Measurements from ENCODE around the gene IMPACT.
A peak's percentile ranks its signal among the peaks of the same experiment; 100 is the strongest.

Gene IMPACT, protein sequence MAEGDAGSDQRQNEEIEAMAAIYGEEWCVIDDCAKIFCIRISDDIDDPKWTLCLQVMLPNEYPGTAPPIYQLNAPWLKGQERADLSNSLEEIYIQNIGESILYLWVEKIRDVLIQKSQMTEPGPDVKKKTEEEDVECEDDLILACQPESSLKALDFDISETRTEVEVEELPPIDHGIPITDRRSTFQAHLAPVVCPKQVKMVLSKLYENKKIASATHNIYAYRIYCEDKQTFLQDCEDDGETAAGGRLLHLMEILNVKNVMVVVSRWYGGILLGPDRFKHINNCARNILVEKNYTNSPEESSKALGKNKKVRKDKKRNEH

DNA sequence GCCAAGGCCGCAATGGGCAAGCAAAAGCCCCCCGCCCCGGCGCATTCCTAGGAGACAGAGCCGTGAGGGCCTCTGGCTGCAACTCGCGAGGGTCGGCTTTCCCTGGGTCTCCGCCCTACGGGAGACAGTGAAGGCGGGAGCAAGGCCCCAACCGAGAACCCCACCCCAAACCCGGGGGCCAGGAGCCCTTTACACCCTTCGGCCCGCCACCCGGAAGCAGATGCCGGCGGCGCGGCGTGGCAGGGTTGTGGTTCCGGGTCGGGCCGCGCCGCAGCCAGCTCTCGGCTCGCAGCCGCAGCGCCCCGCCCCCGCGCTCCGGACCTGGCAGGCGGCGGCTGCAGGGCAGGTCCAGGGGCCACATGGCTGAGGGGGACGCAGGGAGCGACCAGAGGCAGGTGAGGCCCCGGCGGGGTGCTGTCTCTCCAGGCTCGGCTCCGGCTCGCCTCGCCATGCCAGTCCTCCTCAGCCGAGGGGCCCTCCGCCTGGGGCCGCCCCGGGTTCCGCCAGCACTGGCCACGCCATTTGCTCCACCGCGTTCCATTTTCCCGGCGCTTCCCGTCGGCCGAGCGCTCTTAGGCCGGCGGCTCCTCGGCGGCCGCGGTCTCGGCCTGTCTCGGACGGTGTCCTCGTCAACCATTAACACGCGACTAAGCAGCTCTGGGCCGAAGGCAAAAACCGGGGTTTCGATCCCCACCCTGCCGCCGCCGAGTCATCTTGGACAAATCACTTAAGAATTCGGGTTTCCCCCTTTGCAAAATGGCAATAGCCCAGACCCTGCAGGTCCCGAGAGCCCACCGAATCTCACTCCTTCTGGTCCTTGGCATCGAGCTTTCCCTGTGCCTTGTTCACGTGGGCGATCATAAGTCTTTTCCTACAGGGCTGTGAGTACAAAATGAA, at the start of gene IMPACT:
Gene IMPACT (plus strand): TSS at position 273 of the 897 bp plus-strand sequence. CDS start 87 bp downstream, at position 360.
- ATAC-seq (peak; percentile 92), DNase-seq (peak; percentile 86)

DNA sequence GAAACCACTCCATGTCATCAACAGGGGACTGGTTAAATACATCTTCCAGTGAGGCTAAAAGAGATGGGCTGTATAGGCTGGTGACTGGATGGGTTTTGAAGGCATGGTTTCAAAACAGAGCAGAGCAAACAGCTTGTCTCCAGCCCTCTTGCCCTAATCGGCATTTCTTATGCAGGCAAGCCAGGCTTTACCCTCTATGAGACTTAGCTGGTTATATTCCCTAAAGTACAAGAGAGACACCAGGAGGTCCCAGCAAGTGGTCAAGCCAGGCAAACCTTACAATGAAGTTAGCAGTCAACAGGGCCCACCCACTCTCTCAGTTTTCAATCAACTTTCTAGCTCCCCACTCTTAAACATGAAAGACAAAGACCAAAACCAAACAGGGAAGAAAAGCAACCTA, 47.9 kb upstream of the IMPACT start:
- DNase-seq (no peak), ATAC-seq (no peak)

DNA sequence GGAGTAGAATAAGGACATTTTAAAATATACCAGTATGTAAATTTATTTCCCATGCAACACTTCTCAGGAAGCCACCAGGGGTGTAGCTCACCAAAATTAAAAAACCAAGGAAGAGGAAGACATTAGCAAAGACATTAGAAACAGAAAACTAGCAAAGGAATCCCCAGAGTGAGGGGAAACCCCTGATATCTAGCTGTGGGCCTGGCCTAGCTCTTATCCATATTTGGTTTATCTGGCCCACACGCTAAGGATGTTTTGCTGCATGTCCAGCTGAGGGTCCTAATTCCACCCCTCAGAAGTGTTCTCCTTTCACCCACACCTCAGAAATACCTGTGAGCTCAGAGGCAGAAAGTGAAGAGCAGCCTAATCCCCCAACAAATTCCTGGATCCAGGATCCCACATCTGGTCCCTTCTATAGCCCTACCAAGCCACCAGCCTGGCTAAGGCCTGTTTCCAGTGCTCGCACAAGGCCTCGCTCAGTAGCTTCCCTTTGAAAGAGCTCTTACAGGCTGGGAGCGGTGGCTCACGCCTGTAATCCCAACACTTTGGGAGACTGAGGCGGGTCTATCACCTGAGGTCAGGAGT, 46.2 kb upstream of the IMPACT start:
- peak; percentile 19 for ATAC-seq

DNA sequence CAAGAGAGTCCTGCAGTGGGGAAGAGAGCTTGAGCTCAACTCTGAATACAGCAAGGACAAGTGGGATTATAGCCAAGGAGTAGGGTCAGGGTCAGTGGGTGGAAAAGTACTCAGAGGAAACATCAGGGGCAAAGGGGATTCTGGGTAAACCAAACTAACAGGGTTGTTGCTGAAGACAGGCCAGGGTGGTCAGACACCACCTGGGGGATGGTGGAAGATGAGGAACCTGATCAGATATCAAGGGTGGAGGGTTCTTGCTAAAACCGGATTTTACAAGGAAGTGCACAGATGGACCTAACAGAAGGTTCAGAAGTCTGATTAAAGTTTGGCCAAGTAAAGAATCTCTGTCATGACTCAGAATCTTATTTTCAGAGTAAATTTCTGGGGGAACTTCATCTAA, 45.3 kb upstream of the IMPACT start:
- no peak for ATAC-seq
- DNase-seq = no peak

More for the DNA sequence above, 46.2 kb upstream of the IMPACT start:
- no peak for DNase-seq

DNA sequence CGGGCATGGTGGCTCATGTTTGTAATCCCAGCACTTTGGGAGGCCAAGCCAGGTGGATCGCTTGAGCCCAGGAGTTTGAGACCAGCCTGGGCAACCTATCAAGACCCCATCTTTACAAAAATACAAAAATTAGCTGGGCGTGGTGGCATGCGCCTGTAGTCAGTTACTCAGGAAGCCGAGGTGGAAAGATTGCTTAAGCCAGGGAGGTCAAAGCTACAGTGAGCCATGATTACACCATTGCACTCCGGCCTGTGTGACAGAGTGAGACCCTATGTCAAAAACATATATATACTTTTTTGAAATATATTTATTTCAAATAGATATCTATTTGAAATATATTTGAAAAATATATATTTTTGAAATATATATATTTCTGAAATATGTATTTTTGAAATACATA, 39.8 kb upstream of the IMPACT start:
- DNase-seq = no peak
- ATAC-seq = no peak

DNA sequence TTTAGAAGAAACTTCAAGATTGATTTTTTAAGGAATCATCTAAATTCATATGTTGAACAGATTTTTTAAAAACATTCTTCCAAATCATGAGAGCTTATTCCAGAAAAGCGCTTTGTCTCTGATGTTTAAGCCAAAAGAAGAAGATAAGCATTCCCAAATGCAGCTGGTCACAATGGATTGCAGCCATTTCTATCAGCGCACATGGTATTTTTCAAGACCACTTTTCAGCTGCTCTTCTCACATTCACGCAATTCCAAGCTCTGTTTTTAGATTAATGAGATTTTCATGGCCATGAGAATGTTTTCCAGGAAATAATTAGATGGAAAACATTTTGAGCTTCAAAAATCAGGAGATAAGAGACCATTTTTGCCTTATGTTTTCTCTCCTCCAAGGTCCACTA, 37.5 kb upstream of the IMPACT start:
- DNase-seq = no peak
- ATAC-seq = no peak

DNA sequence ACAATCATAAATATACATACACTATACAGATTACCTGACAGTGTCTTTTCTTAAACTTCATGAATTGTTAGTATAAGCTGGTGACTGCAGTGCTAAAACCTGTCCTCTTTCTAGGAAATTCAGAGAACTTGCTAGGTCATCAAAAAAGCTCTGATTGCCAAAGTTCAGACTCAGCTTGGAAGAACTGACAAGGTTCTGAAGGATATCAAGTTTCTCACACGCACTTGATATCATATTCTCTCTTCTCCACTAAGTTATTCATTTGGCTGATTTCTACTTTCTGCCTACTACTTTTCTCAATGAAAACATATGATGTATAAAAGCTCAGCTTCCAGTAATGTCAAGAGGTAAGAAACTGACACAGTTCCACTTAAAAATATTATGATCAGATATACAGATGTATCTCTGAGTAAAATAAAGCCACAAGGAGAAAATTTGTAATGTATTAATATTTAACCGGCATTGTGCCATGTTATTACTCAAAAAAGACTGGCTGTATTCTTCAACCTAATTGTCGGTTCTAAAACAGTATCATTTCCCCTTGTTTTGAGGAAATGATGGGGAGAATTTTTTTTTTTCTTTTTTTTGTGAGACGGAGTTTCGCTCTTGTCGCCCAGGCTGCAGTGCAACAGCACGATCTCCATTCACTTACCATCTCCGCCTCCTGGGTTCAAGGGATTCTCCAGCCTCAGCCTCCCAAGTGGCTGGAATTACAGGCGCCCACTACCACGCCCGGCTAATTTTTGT, 31.2 kb upstream of the IMPACT start:
- no peak for ATAC-seq
- DNase-seq = no peak

DNA sequence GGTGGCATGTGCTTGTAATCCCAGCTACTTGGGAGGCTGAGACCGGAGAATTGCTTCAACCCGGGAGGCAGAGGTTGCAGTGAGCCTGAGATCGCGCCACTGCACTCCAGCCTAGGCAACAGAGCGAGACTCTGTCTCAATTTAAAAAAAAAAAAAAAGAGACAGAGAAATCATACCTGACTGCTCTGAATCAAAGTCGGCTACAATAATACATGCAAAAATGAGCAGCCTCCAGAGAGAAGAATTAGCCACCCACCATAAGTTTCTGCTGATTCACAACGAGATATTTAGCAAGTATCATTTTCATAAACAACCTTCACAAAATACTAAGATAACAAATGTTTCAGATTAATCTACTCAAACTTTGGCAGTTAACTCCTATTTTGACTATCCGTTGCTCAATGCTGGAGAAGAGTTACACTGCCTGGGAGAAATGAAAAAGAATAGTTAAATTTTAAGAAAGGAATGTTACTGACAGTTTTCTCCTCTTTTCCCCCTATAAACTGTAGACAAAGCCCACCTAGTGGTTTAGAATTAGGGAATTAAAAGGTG, 30.3 kb upstream of the IMPACT start:
- no peak for DNase-seq

DNA sequence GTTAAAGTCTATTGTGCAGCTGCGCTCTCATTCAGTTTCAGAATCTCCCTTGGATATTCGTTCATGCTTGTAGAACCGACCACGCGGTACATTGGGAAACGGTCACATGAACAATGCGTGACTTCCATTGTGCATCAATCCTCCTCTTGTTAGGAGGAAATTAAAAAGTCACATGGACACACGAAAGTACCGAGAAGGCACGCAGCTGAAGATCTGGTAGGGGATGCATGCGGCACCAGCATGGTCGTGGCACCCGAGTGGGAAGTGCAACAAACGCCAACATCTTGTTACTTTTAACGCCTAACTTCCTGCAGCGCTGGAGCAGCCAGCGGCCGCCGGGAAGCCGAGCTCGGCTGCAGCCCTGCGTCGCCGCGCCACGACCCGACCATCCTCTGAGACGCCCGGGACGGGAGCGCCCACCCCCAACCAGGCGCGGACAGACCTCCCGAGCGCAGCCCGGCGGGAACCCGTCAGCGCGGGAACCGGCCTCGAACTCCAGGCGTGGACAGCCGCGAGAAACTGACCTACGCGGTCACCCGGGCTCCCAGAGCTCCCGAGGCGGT, 29.3 kb upstream of the IMPACT start:
- peak; percentile 36 for ATAC-seq
- DNase-seq = peak; percentile 26

More for the DNA sequence above, 30.3 kb upstream of the IMPACT start:
- ATAC-seq = no peak

DNA sequence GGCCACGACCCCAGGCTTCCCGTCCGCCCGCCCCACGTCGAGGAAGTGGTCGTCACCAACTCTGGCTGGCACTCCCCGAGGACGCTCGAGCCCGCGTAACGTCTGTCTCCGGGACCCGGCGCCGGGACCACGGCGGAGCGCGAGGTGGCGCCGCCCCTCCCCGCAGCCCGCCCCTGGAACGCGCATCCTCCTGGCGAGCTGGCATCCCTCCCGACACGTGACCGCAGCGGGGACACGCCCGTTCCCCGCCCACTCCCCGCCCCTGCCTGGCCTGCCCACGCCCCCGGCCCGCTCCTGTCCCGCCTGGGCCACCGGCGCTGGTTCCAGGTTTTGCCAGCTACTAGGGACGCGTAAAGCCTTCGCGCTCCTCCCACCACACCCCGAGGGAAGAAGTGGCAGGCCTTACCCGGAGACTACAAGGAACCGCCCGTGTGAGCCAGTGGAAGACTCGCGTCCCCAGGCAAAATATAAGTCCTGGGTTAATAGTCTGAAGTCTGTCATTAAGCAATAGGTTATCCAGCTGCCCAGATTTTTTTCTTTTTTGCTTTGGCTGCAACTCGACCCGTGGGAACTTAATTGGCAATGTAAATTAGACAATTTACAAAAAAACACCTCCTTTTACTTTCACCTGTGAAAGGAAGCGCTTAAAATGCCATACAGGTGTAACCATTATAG, 28.6 kb upstream of the IMPACT start, which contains the start of gene OSBPL1A:
Gene OSBPL1A (minus strand): TSS at position 131 of the 675 bp plus-strand sequence. CDS start 20,291 bp downstream, outside the sequence.
- peak; percentile 85 for DNase-seq
- ATAC-seq = peak; percentile 86

DNA sequence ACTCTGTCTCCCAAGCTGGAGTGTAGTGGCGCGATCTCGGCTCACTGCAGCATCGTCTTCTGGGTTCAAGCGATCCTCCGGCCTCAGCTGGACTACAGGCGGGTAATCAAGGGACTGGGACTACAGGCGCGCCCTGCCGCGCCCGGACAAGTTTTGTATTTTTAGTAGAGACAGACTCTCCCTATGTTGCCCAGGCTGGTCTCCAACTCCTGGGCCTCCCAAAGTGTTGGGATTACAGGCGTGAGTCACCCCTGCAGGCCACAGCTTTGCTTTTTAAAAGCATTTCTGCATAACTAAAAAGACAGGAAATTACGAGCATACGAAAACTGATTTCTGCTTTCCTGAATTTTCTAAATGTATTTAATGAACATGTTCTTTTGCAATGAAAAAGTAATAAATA, 27.9 kb upstream of the IMPACT start:
- DNase-seq (no peak), ATAC-seq (no peak)

DNA sequence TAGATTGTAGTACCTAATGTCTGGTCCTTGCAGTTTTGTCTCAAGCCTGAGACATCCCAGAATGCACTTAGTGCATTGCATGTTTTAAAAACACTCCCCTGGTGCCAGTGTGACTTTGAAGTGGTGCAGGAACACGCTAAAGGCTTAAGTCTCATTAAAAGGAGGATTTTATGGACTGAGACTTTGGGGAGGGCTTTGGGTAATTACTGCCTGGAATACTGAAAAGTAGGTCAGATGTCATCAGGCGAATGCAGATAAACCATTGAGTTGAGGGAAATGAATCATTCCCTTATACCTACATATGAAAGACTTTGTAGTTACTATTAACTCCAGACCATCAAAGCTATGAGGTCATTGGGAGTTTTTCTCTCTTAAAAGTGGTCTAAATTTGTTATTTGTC, 25.9 kb upstream of the IMPACT start:
- DNase-seq (no peak), ATAC-seq (no peak)

DNA sequence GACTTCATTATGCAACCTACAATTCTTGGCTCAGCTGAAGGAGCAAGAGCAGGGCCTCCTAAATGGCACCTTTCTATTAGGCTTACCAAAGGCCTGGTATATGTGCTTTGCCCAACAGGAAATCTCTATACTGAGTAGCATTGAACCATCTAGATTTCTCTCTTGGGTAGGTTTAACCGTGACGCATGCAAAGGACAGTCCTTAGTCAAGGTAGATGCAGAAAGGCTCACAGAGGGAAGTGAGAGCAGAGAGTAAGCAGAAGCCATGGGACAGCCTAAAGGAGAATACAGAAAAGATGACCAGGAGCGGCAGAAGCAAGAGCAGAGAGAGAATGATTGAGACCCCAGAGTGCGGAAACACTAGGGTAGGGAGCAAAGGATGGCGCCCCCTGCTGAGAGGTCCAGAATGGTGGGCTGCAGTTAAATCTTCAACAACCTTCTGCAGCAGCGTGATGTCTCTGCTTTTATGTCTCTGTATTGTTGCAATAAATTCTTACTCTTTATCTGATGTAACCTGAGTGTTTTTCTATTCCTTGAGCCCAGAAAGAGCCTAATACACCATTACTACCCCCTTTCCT, 24.2 kb upstream of the IMPACT start:
- DNase-seq (peak; percentile 33), ATAC-seq (no peak)

DNA sequence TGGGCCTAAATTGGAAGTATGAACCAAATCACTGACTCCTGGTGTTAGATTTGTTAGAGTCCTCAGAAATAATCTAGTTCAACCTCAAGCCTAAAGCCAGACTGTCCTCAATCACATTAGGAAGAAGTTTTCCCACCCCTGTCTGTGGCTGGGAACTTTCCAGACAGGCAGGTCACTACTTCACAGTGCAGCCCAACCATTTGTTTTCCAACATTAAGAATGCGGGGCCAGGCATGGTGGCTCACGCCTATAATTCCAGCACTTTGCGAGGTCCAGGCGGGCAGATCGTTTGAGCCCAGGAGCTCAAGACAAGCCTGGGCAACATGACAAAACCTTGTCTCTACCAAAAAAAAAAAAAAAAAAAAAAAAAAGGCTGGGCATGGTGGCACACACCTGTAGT, 23.4 kb upstream of the IMPACT start:
- DNase-seq (no peak), ATAC-seq (no peak)

DNA sequence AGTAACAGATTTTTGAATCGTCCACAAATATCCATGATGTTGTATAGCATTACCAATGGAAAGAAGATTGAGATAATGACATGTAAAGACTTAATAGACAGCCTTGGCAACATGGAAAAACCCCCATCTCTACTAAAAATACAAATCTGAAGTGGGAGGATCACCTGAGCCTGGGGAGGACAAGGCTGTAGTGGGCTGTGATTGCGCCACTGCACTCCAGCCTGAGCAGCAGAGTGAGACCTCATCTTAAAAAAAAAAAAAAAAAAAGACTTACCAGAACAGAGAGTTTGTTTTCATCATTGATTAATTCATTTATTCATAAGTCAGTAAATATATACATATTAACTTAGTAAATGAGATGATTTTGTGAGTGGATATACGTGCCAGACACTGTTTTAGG, 21.9 kb upstream of the IMPACT start:
- ATAC-seq (no peak), DNase-seq (no peak)

DNA sequence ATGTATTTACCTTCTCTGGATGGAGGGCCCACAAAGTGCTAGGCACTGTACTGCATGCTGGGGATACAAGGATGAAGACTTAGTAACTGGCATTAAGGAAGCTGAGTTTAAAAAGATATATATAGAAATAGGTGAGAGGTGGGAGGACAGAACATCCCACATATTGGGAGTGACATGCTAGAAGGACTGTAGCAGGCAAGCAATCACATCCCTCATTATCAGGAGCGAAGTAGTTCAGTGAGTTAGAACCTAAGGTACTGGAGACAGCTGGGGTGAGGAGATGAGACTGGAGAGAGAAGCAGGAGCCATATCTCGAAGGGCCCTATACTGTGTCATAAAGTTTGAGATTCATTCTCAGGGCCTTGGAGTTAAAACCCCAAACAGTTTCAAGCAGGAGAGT, 18.0 kb upstream of the IMPACT start:
- ATAC-seq = no peak

DNA sequence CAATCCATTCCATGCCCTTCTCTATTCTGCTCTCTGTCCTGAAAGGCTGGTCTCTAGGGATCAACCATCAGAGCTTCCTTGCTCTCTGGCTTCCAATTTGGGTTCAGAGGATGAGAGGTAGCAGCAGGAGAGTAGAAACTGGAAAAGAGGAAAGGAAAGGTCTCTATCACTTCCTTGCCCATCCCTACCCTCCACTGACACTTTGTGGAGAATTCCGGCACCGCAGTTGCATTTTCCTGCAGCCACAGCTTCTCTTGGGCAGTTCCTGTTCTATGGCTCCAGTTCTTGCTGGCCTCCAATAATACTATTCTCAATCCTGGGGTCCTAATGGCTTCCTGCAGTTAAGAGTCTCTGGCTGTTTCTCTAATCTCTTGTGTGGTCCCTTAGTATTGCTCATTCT, 13.3 kb upstream of the IMPACT start:
- ATAC-seq (no peak), DNase-seq (no peak)

More for the DNA sequence above, 18.0 kb upstream of the IMPACT start:
- DNase-seq = no peak

DNA sequence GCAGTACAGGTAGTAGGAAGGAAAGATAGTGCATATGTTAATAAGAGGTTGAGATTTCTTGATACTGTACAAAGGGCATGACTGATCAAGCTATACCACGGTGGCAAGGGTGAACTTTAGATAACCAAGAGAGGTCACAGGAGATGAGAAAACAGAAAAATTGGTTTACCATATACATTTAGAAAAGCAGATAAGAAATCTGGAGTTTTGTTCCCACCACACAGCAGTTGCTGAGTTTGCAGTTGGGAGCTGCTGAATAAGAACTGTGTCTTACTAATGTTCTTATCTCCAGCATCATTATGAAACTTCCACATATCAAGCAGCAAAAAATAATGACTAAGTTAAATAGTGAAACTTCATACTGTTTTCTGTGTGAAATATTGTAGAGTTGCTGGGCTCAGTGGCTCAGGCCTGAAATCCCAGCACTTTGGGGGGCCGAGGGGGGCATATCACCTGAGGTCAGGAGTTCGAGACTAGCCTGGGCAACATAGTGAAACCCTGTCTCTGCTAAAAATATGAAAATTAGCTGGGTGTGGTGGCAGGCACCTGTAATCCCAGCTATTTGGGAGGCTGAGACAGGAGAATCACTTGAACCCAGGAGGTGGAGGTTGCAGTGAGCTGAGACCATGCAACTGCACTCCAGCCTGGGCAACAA, 12.0 kb upstream of the IMPACT start:
- peak; percentile 82 for ATAC-seq
- peak; percentile 16 for DNase-seq

DNA sequence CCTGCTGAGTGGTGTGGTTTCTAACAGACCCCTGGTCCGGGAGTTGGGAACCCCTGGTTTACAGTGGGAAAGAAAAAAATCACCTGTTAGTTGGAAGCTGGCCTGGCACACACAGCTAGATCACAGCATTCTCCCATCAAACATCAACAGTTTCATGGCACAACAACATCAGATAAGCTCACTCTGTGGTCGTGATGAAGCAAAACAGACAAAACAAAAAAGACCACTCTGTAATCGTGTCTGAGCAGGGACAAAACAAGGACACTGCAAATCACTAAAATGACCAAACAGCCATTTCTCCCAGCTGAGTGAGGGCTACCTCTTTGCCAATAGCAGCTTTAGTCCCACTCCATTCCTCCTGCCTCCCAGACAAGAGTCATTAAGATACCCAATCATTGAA, 9.0 kb upstream of the IMPACT start:
- no peak for ATAC-seq
- DNase-seq = no peak

DNA sequence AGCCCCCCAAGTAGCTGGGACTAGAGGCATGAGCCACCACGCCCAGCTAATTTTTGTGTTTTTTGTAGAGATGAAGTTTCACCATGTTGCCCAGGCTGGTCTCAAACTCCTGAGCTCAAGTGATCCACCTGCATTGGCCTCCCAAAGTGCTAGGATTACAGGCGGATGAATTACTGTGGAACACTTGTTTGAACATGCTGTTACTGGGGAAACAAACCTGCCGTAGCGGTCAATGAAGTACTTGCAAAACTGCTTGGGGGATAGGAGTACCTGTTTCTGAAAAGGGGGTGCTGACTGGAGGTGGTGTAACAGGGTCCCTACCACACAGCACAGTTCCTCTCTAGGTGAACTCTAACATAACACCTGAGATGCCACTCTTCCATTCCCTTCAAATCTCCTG, 5.9 kb upstream of the IMPACT start:
- DNase-seq (no peak), ATAC-seq (no peak)
